Erythroblast (primary cell): ENCODE measurements around the gene RRAGA.

ENCODE experiments used
- GATA1 ChIP-seq: IDR thresholded peaks from 2 replicates; pipeline ENCODE4 v1.6.1; 2011; ENCODE audit warnings: low read depth, mild to moderate bottlenecking, control low read depth, low read length, moderate library complexity
- POLR2A ChIP-seq: IDR thresholded peaks from 2 replicates; pipeline ENCODE4 v1.6.1; 2011; ENCODE audit warnings: mild to moderate bottlenecking, low read length

GRCh38 chr9:19027825-19028224 is 21.4 kb upstream of the RRAGA start:
- TF ChIP-seq POLR2A (no peak), GATA1 (no peak)
